GM18520 (cell line): Measurements from ENCODE around the gene PTPRM.

ENCODE experiments used
- ATAC-seq: cut with Tn5 transposase; IDR thresholded peaks from one replicate; pipeline ENCODE4 v1.9.1; 2021; ENCODE audit not compliant: unreplicated experiment

Gene PTPRM

DNA sequence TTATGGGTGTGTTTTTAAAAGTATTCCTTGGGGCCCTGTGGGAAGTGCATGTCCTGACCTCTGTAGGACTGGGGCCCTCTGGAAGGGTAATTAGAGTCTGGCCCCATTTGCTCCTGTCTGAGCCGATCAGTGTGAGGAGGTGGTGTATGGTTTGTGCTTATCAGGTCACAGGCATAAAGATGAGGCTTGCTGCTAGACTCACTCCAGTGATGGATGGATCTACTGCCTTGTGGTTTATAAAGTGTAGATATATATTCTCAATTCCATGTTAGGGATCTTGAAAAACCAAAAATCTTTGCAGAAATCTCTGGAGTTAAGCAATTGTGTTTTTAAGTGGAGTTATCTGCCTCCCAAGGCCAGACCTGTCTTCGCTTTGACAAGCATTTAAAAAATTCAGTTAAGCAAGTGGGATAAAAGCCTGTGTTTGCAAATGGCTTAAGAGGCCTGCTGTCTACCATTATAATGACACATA lies 182.4 kb downstream of the PTPRM start:
- no peak for ATAC-seq

DNA sequence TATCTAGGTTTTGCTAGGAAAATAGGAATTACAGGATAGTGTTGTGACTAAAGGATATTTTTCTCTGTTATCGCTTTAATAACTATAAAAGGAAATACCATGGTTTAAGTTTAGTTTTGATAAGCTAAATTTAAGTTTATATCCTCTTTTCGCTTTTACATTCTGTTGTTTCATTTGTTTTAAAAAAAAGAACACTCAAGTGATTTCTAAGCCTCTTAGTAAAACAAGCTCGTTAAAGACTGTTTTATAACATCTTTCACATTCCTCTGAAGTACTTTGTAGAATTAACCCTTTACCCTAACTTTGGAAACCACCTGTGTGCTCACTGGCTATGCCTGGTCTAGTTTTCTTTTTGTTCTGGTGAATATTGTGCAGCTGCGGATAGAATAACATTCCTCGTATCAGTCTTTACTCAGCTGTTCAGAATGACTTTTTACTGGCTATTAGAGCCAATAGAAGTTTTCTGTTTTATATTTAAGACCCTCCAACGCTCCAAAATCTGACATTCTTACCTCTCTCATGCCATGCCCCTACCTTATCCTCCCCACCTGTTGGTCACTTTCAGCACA lies 183.1 kb downstream of the PTPRM start:
- ATAC-seq = no peak

- no peak for ATAC-seq
Observed at GRCh38 chr18:7750966-7751365, 183.8 kb downstream of the PTPRM start.

GRCh38 chr18:7754258-7754657 lies 187.1 kb downstream of the PTPRM start:
- no peak for ATAC-seq

DNA sequence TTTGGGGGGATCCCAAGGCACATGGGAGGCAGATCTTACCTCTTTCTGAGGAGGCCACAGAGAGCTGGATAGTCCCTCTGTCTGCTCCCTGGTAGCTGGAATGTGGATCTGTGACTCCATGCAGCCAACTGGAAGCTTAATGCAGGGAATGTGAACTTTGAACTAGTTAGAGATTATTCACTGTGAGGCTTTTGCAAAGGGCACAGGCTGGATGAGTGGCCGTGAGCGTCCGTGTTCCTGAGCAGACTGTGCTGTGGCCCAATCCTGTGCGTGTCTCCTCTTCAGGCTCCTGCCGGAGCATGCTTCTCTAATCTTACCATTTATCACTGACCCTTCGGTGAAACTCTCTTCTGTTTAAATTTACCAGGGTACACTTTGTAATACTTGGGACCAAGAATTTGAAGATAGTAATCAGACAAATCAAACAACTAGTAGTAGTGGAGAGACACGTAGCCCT lies 187.6 kb downstream of the PTPRM start:
- no peak for ATAC-seq

- no peak for ATAC-seq
Observed at GRCh38 chr18:7755753-7756475, 188.8 kb downstream of the PTPRM start.

DNA sequence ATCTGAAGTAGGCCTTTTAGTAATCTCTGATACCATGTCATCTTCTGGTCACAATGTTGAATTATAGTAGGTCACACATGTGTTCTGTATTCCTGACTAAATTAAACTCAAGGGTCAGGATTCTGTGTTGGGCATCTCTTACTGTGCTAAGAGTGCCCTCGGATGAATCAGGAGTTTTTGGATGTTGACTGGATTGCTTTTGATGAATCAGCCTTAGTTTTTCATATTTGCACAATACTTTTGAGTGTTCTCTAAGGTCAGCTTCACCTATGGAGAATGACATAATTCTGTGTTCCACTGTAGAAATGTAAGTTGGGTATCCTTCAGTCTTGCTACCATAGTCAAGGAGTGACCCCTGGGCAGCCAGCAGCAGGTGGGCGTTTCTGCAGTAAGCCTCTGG lies 190.1 kb downstream of the PTPRM start:
- no peak for ATAC-seq

- ATAC-seq = no peak
Observed at GRCh38 chr18:7758764-7759163, 191.6 kb downstream of the PTPRM start.

GRCh38 chr18:7760967-7761948 lies 194.1 kb downstream of the PTPRM start:
- no peak for ATAC-seq

DNA sequence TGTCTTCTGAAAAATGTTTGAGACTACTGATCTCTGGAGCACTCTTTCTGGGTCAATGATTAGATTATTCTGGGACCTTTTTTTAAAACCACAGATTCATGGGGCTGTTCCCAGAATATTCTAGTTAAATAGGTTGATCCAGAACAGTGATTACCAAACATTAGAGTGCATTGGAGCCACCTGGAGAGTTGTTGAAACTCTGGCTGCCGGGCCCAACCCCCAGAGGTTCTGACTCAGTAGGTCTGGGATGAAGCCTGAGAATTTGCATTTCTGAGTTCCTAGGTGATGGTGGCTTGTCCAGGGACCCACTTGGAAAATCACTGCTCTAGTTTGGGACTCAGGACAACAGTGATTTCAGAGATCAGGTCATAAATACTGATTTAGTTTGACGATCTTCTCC lies 197.3 kb downstream of the PTPRM start:
- no peak for ATAC-seq

DNA sequence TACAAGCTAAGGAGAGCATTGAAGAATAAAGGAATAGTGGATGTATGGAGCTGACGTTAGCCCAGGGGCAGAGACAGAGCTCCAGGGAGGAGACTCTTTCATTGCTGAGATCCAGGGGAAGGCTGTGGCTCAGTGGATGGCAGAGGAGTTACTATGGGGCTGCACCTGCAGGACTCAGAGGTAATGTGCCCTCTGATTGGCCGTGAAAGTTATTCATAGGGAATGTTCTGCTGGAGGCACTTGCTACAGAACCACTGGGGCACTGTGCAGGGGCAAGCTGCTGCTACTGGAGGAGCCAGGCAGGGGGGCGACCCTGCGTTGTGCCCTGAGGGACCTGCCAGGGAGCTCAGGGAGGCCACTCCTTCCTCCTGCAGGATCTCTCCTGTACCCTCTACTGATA lies 199.2 kb downstream of the PTPRM start:
- no peak for ATAC-seq

GRCh38 chr18:7766817-7767216 lies 199.7 kb downstream of the PTPRM start:
- ATAC-seq = no peak

DNA sequence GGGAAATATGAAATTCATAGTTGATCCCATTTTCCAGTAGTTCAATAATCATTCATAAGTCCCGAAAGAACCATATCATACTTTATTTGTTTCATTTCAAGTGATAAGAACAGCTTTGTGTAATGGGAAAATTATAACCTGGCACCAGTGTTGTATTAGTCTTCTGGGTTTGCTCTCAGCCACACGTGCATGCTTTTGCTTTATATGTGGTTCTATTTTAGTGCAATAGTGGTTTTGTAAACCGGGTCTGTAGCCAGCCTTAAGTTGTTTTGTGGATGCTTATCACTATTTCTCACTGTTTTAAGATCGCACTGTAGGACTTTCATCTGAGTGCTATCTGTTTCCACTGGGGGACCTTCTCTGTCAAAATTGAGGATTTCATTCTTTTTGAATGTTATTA lies 203.8 kb downstream of the PTPRM start:
- ATAC-seq = no peak

- no peak for ATAC-seq
Observed at GRCh38 chr18:7772510-7772888, 205.4 kb downstream of the PTPRM start.

- no peak for ATAC-seq
Observed at GRCh38 chr18:7772951-7773350, 205.8 kb downstream of the PTPRM start.

- ATAC-seq = no peak
Observed at GRCh38 chr18:7775128-7775527, 208.0 kb downstream of the PTPRM start.

GRCh38 chr18:7775843-7776242 lies 208.7 kb downstream of the PTPRM start:
- no peak for ATAC-seq

DNA sequence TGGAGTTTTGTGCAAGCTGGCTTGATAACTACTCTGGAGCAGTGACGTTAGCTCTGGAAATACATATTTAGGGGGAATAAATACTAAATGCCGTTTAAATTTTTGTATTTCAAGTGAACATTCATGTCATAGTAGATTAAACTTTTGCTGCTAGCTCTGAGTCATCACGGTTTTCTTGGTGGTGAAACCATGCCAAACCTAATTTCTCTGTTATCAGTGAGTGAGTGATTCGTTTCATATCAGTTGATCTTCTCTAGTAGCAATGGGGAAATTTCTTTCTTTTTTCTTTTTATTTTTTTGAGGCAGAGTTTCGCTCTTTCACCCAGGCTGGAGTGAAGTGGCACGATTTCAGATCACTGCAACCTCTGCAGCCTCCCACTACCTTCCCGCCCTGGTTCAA lies 211.1 kb downstream of the PTPRM start:
- ATAC-seq = no peak

- no peak for ATAC-seq
Observed at GRCh38 chr18:7779211-7779610, 212.1 kb downstream of the PTPRM start.

DNA sequence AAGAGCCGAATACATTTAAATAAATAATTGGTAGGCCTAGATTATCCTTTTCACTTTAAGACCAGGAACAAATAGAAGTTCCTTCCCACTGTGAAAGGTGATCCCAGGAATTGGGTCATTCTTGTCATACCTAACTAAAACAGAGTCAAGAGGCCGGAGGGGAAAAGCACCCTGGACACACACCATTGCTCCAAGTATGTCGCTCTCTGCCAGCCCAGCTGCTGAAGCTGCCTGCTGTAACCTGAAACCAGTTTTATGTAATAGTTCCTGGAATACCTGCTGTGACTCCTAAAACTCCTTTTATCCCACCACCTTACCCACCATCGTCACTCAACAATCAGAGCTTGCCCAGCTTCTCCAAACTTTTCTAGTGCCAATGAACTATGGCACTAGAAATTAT lies 217.1 kb downstream of the PTPRM start:
- no peak for ATAC-seq

- no peak for ATAC-seq
Observed at GRCh38 chr18:7786569-7786968, 219.5 kb downstream of the PTPRM start.

DNA sequence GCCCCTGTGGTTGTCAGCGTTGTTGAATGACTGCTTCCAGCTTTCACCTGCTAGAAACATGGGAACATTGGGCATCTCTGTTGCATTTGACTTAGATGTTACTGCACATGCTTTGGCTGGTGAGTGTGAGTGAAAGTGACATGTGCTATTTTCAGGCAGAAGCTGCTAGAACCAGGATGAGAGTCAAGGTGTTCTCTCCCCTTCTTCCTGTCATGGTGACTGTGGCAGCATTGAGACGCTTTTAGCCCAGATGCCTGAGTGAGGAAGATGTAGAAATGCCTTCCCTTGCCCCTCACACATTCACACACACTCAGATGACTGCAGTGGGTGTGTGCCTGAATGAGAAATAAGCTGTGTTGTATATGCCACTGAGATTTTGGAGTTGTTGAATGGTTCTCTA lies 220.2 kb downstream of the PTPRM start:
- no peak for ATAC-seq
